Fibroblast of mammary gland (primary cell): ENCODE results near the gene OLR1.
A peak's percentile ranks its signal among the peaks of the same experiment; 100 is the strongest.
"Not testable (repeated sequence)": the region's sequence is repeated elsewhere in the genome, so short reads cannot be mapped to it uniquely, and the experiment has no call there.

Experiments
- DNase-seq: peaks from one replicate; pipeline ENCODE4 v3.0.0-alpha.2; 2010; ENCODE audit warnings: low read depth
- H3K4me3 ChIP-seq: 2 replicates; pipeline ENCODE4 v1.5.1; 2011; ENCODE audit warnings: low read depth, mild to moderate bottlenecking, low read length, moderate library complexity; ENCODE audit not compliant: control insufficient read depth
- TF ChIP-seq, protein P1 (sequence below): conservative IDR thresholded peaks from 2 replicates; pipeline ENCODE4 v1.5.1; 2011; ENCODE audit warnings: low read depth, low read length, inconsistent platforms; ENCODE audit not compliant: control insufficient read depth, insufficient read depth

OLR1 gene

DNA sequence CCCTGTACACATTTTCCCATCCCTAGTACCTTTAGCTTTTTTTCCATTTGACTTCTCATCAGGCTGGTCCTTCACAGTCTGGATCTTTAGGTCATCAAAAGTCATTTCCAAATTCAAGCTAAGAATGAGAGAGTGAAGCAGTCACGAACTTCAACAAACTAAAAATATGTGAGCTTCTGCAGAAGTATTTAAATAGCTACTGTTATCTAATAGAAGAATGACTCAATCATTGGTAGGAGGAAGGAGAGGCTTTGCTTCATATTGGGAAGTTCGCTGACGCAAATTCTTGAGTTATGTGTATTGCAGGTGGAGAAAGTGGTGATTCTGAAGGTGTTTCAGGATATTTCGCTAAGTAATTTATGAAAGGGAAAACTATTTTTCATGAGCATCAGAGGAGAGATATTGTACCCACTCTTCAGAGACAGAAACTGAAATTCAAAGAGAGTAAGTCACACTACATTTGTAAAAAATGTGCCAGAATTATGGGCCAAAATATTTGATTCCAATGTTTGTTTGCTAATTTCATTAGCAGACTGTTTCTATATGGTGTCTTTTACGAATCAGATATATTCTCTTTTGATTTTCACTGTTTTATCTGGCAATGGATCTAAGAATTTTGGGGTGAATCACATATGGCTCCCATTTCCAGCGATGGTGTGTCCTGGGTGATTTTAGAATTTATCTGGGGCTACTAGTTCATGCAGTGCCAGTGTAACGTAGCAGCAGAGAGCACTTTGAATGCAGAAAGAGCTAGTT is at the start of gene OLR1:
OLR1 (minus strand) TSS at position 160 of the 756 bp plus-strand sequence; CDS start at position 105, 55 bp downstream.
- TF ChIP-seq, protein P1, sequence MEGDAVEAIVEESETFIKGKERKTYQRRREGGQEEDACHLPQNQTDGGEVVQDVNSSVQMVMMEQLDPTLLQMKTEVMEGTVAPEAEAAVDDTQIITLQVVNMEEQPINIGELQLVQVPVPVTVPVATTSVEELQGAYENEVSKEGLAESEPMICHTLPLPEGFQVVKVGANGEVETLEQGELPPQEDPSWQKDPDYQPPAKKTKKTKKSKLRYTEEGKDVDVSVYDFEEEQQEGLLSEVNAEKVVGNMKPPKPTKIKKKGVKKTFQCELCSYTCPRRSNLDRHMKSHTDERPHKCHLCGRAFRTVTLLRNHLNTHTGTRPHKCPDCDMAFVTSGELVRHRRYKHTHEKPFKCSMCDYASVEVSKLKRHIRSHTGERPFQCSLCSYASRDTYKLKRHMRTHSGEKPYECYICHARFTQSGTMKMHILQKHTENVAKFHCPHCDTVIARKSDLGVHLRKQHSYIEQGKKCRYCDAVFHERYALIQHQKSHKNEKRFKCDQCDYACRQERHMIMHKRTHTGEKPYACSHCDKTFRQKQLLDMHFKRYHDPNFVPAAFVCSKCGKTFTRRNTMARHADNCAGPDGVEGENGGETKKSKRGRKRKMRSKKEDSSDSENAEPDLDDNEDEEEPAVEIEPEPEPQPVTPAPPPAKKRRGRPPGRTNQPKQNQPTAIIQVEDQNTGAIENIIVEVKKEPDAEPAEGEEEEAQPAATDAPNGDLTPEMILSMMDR, result no peak
- no peak within 1 kb of the TSS for H3K4me3 ChIP-seq
- no peak for DNase-seq

DNA sequence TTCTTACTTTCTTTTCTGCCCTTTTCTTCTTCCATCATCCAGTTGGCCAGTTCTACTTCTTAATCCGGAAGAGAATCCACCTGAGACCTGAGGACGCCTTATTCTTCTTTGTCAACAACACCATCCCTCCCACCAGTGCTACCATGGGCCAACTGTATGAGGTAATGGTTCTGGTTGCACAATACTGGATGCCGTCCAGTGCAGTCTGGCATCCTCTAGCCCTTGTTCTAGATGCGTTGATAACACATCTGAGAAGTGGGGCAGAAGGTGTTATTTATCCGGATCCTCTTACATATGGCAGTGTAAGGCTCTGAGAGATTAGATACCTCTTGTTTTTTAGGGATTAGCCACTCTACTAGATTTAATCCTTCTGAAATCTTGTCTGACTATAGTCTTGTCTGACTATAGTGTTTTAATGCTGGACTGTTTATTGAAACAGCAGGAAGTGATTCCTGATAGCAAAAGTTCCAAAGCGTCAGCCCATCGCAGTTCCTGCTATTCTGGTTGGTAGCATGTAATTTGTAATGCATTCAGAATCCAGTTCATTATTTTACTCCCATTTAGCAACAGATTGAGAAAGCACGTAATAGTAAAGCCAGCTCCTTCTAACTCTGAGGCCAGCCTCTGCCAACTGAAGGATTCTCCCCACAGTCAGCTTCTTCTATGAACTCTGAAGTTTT is 48.6 kb upstream of the OLR1 start:
- TF ChIP-seq, protein P1, result no peak
- no peak overlapping the region for H3K4me3 ChIP-seq
- DNase-seq, result peak; percentile 86

DNA sequence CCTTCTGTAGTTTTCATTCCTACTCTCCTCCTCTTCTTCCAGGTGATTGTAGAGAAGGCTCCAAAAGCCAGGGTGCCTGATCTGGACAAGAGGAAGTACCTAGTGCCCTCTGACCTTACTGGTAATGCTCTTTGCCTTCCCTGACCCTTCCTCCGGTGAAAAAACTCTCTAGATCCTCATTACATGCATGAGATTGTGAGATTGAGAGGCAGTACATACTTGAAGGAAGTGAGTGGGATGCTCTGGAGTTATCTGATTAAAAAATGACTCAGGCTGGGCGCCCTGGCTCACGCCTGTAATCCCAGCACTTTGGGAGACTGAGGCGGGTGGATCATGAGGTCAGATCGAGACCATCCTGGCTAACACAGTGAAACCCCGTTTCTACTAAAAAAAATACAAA is 46.1 kb upstream of the OLR1 start:
- DNase-seq, result no peak
- H3K4me3 ChIP-seq, result no peak overlapping the region
- TF ChIP-seq, protein P1, result no peak

DNA sequence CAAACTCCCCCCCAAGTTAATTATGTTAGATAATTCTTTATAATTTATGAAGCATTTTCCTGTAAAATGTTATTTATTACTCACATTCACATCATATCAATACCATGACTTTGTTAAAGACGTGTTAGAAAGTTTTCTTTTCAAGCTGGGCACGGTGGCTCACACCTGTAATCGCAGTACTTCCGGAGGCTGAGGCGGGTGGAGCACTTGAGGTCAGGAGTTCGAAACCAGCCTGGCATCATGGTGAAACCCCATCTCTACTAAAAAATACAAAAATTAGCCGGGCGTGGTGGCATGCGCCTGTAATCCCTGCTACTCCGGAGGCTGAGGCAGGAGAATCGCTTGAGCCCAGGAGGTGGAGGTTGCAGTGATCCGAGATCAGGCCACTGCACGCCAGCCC is 44.0 kb upstream of the OLR1 start:
- DNase-seq, H3K4me3 ChIP-seq: not testable (repeated sequence)

DNA sequence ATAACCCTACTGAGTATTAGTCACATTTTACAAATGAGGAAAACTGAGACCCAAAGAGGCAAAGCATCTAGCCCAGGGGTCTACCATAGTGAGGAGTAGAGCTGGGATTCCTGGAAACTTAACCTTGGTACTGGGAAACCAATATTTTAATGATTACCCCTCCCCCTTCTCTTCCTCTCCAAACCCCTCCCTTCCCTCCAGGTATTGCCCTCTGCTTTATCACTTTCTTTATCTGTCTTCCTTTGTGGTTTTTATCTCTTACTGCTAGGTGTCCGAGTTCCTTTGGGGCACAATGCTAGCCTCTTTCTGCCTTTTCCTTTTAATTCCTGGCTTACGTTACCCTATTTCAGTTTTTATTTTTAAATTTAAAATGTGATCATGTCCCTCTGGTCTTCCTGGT is 43.5 kb upstream of the OLR1 start:
- no peak overlapping the region for H3K4me3 ChIP-seq
- DNase-seq, result no peak
- TF ChIP-seq, protein P1, result no peak

DNA sequence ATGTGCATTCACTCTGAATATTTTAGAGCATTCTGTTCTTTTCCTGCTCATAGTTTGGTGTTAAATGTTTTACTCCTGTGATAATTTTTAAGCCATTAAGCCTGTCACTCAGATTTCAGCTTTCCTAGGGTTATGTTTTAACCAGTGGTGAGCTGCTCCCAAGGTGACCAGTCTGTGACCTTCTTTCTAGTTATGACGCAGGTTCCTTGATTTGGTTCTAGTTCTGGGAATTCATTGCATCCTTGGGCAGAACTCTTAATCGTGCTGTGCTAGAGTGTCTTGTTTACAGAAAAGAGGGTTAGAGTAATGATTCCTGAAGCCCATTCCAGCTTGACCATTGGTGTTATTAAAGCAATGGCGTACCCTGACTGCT is 42.9 kb upstream of the OLR1 start:
- DNase-seq, result peak; percentile 66
- TF ChIP-seq, protein P1, result no peak
- peak overlapping the region; percentile 83 for H3K4me3 ChIP-seq

DNA sequence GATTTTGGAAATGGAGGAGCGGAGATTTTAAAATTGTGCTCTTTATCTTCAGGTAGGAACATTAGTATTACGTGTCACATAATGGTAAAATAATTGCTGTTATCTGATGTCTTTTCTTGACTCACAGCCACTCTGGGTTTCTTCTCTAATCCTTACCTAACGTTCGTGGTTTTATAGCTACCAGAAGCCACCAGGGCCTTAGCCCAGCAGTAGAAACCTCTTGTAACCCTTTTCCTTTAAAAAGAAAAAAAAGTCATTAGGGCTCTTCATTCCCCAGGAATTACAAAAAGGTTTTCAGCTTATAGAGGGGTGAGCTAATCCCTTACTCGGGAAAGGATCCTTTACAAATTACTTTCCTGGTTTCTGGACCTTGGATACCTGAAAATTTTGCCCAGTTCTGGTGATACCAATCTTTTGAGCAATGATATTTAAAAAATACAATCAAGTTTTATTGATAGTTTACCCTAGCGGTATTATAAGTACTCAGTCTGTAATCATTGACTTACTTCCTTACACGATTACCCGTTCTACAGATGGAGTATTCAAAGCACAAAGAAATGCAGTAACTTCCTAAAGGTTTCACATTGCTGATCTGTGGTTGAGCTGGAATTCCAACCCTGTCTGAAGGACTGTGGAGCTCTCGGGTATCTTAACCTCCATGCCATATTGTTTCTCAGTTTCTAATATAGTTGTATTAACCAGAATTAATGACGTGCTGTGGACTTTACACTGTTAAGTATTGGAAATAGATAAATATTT is 42.4 kb upstream of the OLR1 start:
- peak overlapping the region; percentile 83 for H3K4me3 ChIP-seq
- DNase-seq, result peak; percentile 54
- TF ChIP-seq, protein P1, result no peak
